NOMO-1 (cell line): Measurements from ENCODE around the gene GALK2.
A peak's percentile ranks its signal among the peaks of the same experiment; 100 is the strongest.
"Not testable (repeated sequence)": the region's sequence is repeated elsewhere in the genome, so short reads cannot be mapped to it uniquely, and the experiment has no call there.

ENCODE experiments used
- DNase-seq, 2 experiments: peaks; one replicate each; lab custom pipeline; 2025; ENCODE audit not compliant: unreplicated experiment in 2 of 2; lab: John Stamatoyannopoulos, UW

The GALK2 gene

DNA sequence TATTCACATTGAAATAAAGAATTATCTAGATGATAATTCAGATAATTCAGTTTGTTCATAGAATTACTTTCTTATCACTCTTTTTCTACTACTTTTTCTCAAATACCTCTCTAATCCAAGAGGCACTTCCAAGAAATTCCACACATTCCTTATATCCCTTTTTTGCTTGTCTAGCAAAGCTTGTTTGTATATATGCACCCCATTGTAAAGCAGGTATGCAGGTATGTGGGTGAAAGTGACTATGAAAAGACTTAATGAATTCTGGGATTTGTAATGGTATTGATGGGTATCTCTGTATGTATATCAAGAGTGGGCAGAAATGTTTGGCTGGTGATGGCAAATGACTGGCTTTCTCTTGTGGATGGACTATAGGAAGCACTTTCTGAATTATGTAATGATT is 158.9 kb downstream of the GALK2 start:
- DNase-seq: no peak

DNA sequence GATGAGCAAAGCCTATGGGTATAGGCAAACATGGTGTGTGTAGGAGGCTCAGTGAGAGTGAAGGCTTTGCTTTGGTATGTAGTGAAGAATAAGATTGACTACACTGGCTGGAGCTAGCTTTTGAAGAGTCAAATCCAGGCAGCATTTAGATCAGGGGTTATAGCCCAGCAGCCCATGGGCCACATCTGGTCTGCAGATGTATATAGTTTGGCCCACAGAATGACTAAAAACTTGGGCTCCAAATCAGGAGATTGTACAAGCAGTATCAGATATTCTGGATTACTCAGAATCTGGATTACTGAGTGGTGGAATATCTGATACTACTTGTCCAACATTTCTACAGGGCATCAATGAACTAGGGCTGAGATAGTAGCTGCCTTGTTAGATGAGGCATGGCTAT is 160.1 kb downstream of the GALK2 start:
- no peak for DNase-seq

DNA sequence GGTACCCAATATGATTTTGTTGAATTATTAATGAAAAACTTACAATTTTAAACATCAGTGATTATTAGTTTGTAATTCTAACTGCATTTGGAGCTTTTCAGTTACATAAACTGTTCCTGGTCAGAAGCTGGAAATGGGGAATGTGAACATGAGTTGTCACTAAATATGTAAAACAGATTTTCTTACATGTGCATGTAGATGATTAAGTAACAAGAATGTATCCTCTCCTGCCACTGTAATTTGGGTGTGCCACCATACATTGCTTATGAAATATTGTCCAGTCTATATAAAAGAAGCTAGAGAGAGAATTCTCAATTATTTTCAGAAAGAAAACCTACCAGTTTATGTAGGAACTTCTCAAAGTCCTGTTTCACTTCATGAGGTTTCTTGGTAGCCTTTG is 161.4 kb downstream of the GALK2 start:
- DNase-seq: no peak

DNA sequence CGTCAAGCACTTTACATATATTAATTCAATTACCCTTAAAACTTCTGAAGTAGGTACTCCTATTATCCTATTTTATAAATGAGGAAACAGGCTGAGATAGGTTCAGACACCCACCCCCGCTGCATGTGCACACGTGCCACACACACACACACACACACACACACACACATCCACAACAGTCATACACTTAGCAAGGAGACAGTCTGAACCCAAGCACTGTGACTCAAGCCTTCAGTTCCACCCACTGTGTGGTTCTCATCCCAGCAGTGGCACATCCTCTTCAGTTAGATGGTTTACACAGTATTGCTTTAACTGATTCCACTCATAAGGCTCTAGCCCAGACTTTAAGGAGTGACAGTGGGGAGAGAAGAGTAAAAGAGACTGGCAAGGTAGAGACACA is 161.9 kb downstream of the GALK2 start:
- no peak for DNase-seq

DNA sequence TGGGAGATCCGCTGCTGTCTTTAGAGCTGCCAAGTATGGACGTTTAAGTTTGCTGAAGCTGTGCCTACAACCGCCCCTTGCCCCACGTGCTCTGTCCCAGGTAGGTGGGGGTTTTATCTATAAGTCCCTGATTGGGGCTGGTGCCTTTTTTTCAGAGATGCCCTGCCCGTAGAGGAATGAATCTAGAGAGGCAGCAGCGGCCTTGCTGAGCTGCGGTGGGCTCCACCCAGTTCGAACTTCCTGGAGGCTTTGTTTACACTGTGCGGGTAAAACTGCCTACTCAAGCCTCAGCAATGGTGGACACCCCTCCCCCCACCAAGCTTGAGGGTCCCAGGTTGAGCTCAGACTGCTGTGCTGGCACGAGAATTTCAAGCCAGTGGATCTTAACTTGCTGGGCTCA is 169.6 kb downstream of the GALK2 start:
- no peak for DNase-seq

DNA sequence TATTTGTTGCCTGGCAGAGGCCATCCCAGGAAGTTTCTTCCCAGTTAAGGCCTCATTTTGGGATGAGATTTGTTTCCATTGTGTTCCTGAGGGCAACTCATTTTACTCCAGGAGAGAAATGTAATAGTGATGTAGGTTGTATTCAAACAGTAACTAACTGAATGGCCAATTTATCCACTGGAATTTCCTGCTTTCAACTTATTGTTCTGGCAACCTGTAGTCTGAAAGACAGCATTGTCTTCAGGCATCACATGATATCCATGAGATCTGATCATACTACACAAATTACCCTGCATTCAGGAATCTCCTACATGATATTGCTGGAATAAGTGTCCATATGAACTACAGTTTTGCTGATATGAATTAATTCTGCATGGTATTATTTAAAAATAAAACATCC is 173.5 kb downstream of the GALK2 start:
- DNase-seq: no peak

DNA sequence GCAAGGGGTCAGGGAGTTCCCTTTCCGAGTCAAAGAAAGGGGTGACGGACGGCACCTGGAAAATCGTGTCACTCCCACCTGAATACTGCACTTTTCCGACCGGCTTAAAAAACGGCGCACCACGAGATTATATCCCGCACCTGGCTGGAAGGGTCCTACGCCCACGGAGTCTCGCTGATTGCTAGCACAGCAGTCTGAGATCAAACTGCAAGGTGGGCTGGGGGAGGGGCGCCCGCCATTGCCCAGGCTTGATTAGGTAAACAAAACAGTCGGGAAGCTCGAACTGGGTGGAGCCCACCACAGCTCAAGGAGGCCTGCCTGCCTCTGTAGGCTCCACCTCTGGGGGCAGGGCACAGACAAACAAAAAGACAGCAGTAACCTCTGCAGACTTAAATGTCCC is 184.4 kb downstream of the GALK2 start:
- not testable (repeated sequence) for DNase-seq

DNA sequence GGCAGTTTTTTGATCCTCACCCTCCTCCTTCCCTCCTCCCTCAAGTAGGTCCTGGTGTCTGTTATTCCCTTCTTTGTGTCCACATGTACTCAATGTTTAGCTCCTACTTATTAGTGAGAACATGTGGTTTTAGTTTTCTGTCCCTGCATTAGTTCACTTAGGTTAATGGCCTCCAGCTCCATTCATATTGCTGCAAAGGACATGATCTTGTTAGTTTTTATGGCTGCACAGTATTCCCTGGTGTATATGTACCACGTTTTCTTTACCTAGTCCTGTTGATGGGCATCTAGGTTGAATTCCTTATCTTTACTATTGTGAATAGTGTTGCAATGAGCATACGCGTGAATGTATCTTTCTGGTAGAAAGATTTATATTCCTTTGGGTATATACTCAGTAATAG is 191.3 kb downstream of the GALK2 start:
- no peak for DNase-seq

DNA sequence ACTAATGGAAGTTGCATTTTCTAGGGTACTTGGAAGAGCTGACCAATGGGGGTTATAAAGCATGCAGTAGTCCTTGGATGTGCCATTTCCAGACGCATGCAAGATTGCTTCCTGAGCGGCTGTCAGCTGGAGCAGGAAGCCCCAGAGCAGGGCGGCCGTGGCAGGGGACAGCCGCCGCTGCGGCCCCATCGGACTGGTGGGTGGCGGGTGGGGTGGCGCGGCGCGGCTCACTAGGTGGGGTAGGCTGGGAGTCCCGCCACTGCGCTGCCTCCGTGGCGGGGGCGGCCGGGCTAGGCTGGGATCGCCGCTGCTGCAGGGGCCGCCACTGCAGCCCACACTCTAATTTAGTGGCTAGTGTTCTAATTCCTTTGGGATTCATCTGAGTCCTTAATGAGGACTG is 196.4 kb downstream of the GALK2 start:
- DNase-seq: no peak

DNA sequence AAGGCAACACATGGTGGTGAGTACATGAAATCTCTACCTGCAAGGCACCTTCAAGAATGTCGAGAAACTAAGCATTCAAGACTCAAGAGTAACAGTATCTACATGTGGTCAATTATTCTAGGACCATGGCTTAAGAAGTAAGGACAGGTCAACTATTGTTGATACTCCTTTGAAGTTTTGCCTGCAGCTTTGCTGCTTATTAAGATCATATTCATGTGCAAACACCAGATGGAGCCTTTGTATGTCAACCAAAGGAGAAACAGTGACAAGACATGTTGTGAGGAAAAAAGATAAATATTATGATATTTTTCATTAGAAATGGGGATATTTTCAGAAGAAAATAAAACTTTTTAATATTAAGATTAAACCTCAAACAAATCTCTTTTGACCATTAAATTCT is 200.7 kb downstream of the GALK2 start:
- peak in 1 of 2 experiments; percentile 13 for DNase-seq

DNA sequence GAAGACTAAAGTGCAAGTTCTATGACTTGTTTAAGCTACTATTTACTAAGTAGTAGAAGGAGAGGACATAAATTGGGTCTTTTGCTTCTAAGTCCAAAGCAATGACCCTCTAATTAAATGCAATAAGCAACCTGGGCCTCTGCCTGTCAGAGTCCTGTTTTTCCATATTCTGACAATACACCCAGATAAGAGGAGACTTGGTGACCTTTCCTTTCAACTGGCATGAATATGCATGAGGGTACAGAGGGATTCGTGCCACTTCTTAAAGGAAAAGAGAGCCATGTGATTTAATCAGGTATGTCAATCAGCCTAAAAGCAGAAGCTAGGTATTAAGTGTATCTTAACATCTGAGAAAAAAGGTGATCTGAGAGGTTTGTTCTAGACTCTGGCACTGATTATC is 202.3 kb downstream of the GALK2 start:
- no peak for DNase-seq

DNA sequence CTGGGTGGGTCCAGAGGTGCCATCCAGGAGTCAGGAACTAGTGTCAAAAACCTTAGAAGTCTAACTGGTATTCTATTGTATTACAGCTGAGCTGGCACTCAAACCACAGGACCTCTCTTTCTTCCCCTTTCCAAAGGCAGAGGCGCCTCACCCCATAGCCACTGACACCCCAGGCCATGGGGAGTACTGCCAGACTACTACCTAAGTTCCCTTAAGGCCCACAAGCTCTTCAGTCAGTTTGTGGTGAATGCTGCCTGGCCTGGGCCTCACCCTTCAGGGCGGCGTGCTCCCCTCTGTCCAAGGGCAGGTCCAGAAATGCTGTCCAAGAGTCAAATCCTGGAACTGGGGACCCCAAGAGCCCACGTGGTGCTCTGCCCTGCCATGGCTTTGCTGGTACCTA is 209.9 kb downstream of the GALK2 start:
- DNase-seq: peak; percentile 51 to 53

DNA sequence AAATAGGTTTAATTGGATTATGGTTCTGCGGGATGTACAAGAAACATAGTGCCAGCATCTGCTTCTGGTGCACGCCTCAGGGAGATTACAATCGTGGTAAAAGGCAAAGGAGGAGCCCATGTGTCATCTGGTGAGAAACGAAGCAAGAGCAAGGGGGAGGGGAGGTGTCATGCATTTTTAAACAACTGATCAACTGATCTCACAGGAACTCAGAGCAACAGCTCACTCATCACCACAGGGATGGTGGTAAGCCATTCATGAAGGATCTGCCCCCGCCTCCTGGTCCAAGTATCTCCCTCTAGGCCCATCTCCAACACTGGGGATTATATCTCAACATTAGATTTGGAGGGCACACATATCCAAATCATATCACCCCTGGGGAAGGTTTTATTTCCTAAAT is 210.9 kb downstream of the GALK2 start:
- DNase-seq: no peak
